Measurements from ENCODE around the gene SPRYD4. TPM values are rescaled to one million over a fixed set of nuclear protein-coding genes. Genes with fewer than 3 reads are reported as not detected.

The SPRYD4 gene
- total and polyA plus RNA-seq, 9 of the 15 experiments (the other 6 are each of a cell fraction or from before 2014, with no cell fraction given): 1.8 to 4.7 (median 2.8) TPM

GRCh38 chr12:56461235-56462159, 6.9 kb upstream of the SPRYD4 start:
- in situ Hi-C loops (cut with MboI): loop anchor here (10.0 kb wide), 1 partner anchor 337 kb away; the partner anchor contains the start of gene ESYT1
- no TSS peak for BruUV-seq (replicated peaks)
- Histone ChIP-seq H3K4me2 (ENCODE audit: insufficient read depth, low read length) (no peak overlapping the region), H3K4me3 (no peak overlapping the region), H3K9me1 (ENCODE audit: control insufficient read depth, insufficient read depth, low read length) (no peaks in the 10 kb centered on the region), H3K27me3 (ENCODE audit: control insufficient read depth in 2 of 2, insufficient read depth in 2 of 2, low read length in 2 of 2) (no peaks in the 10 kb centered on the region), H2AFZ (ENCODE audit: low read depth, low read length) (peak overlapping the region; percentile 51), H3K9ac (ENCODE audit: insufficient read depth in 1 of 2, low read depth in 2 of 2, low read length in 2 of 2) (no peak overlapping the region), H3K36me3 (ENCODE audit: control insufficient read depth, insufficient read depth, low read length) (no peaks in the 10 kb centered on the region), H3K9me3 (replicated peaks; ENCODE audit: control insufficient read depth, insufficient read depth, low read depth, low read length) (no peaks in the 10 kb centered on the region), H3K27ac (ENCODE audit: extremely low read depth, low read depth, low read length) (peak overlapping the region; percentile 40; the same call in 2 of the 3 replicates), H3K79me2 (ENCODE audit: control insufficient read depth, insufficient read depth, low read length) (no peaks in the 10 kb centered on the region), H4K20me1 (replicated peaks; ENCODE audit: control insufficient read depth, insufficient read depth, low read length) (no peaks in the 10 kb centered on the region), H3K4me1 (replicated peaks in 1 of 2; ENCODE audit: control insufficient read depth in 2 of 2, insufficient read depth in 2 of 2, low read length in 2 of 2) (peaks cover 10 to 11% of the 10 kb centered on the region in 2 experiments; a peak in 4 of 5 replicates)
- CTCF ChIA-PET (ENCODE audit: low intra/inter-chr PET ratio): interaction anchor here (0.6 kb wide), 1 partner anchor 86 kb away, joined by 4 read pairs; no protein-coding TSS in a partner anchor
- peak; percentile 6 for FAIRE-seq
- no peak for DNase-seq (ENCODE audit: extremely low read depth in 1 of 4, low spot score in 3 of 4)
- peak; percentile 52 for ATAC-seq
- 68% methylated on average over 11 of the region's 11 CpGs for whole genome bisulfite sequencing (ENCODE audit: insufficient coverage, low coverage, missing lambda C conversion rate)
- intact Hi-C loops (cut with micrococcal nuclease): no loop called here
- POLR2A ChIA-PET: interaction anchor here (0.6 to 1.7 kb wide), 7 partner anchors 8 to 337 kb away, joined by 3 to 9 read pairs (median 4); partner anchors contain the start of genes PAN2, RNF41 and TIMELESS
- TF ChIP-seq ZFP36 (IDR thresholded peaks at IDR 0.05; ENCODE audit: low read depth, low read length, partially characterized antibody): no peak
- peak; percentile 71 for TF ChIP-seq FOSL1 (tag; conservative IDR thresholded peaks at IDR 0.05)
- TF ChIP-seq MAFG (tag; conservative IDR thresholded peaks at IDR 0.05): peak; percentile 37
- TF ChIP-seq MAFF (IDR thresholded peaks at IDR 0.05; ENCODE audit: low read length): no peak
- TF ChIP-seq LCOR (CRISPR knock-in tag; IDR thresholded peaks at IDR 0.05): no peak
- no peak for TF ChIP-seq THRA (IDR thresholded peaks at IDR 0.05)
- no peak for TF ChIP-seq COPS2 (conservative IDR thresholded peaks at IDR 0.05)
- peak; percentile 15; the same call in 1 of the 2 replicates for TF ChIP-seq HMBOX1 (IDR thresholded peaks at IDR 0.05)
- TF ChIP-seq ZNF280B (CRISPR knock-in tag; IDR thresholded peaks at IDR 0.05): no peak
- TF ChIP-seq ZNF384 (IDR thresholded peaks at IDR 0.05; ENCODE audit: low read depth, low read length): no peak
- no peak for TF ChIP-seq HINFP (tag; conservative IDR thresholded peaks at IDR 0.05; ENCODE audit: low read depth)
- TF ChIP-seq SAP30 (IDR thresholded peaks at IDR 0.05; ENCODE audit: borderline replicate concordance, insufficient read depth, low read depth, low read length, poor library complexity, severe bottlenecking): no peak
- TF ChIP-seq DACH1 (IDR thresholded peaks at IDR 0.05; ENCODE audit: partially characterized antibody): no peak
- TF ChIP-seq BCOR (IDR thresholded peaks at IDR 0.05): no peak

Measured in K562 (cell line).